CD4-positive, alpha-beta T cell treated with Interferon gamma for 1 hour (primary cell): ENCODE results near the gene MED27.

ENCODE experiments used
- DNase-seq: peaks from one replicate; pipeline ENCODE4 v3.0.0-alpha.2; 2020

The MED27 gene

DNA sequence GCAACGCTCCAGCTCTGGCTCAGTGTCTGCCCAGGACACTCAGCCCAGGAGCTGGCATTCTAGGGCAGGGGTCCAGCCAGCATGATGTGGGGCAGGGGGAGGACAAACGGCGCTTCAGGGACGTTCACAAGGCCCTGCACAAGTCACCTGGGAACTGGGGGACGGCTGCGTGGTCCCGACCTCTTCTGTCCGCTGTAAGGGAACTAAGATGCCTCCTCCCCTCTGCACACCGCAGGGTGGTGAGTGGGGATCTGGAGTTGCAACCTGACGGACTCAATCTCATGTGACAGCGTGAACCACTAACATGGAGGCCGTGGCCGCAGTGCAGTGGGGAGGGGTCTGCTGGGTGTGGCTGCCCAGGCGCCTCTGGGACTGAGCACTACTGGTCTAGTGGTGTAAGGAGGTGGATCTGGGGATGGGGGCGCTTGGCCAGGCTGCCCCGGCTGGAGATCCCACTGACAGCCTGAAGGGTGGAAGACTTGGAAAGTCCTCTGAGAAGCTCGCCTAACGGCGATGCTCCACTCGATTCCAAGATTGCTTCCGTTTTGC is 251.8 kb downstream of the MED27 start:
- no peak for DNase-seq

DNA sequence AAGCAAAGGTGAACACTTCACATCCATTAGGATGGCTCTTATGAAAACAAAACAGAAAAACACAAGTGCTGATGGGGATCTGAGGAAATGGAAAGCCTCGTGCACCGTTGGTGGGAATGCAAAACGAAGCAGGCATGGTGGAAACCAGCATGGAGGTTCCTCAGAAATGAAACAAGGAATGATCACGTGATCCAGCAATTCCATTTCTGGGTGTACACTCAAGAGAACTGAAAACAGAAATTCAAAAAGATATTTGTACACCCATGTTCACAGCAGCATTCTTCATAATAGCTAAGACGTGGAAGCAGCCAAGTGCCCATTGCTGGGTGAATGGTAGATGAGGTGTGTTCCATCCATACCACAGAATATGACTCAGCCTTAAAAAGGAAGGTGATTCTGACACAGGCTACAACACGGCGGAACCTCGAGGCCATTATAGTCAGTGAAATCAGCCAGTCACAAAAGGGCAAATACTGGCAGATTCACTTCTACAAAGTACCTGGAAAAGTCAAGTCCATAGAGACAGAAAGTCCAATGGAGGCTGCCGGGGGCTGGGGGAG is 252.6 kb downstream of the MED27 start:
- DNase-seq: no peak

DNA sequence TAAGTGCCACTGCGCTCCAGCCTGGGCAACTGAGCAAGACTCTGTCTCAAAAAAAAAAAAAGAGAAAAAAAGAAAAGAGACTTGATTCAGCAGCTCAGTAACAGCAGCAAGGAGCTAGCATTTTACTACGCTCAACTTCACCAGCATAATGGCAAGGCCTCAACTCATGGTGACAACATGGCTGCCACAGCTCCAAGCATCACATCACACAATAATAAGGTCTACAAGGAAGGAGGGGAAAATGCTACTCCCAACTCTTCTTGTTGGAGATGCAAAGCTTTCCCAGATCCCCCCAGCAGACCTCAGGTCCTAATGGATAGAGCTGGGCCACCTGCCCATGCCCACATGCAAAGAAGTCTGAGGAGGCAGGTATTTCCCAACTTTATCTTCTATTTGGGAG is 253.6 kb downstream of the MED27 start:
- DNase-seq: no peak

DNA sequence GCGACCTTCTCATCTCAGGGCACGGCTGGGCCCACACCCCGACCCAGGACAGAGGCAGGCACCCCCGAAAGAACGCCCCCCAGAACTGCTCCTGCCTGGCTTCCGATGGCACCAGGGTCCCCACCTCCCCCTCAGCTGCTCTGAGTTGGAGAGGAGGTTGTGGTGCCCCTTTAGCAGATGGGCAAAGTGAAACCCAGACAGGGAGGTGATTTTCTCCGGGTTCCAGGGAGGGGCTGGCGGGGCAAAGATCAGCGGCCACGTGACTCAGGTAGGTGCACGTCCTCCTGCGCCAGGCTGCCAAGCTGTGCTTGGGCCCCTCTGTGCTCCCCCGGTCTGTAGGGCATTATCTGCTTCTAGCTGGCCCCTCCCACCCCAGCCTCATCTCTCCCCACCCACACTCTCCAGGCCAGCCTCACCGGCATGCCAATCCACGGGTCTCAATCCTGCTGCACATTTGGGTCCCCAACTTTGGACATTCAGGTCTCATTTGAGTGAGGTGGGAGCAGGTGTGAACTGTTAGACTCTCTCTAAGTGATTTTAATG is 254.6 kb downstream of the MED27 start:
- DNase-seq: no peak

DNA sequence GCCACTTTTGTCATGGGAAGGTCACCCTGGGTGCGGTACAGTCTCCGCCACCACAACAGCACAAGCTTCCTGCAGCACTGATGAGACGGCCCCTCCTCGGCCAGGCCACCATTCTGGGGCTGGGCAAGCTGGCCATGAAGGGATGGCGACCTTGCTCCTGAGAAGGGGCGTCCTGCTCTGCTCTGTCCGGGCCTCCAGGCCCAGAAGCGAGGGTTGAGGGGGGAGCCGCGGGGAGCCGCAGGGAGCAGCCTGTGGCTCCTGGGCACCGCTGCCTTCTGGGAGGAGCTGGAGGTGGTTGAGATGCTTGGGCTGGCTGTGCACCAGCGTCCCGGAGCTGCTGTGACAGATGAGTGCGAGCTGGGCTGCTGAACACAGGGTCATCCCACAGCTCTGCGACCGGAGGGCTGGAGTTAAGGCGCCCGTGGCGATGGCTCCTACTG is 255.5 kb downstream of the MED27 start:
- DNase-seq: no peak

DNA sequence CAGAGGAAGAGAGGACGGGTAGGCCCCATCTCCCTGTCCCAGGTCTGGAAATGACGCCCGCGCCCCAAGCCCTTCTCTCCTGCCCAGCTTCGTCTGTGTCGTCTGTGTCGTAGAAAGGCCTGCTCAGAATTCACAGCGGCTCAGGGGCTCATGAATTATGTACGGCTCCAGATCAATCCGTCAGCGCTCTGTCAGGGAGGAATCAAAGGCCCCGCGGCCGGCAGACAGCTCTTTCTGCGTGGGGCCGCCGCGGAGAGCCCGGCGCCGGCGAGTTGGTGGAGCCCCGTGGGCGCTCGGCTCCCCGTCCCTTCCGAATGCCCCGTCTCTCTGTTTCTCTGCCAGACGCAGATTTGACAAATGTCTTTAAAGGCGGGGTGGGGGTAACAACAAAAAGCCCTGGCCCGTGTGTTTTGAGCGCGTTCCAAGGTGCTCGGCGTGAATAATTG is 255.9 kb downstream of the MED27 start:
- no peak for DNase-seq

DNA sequence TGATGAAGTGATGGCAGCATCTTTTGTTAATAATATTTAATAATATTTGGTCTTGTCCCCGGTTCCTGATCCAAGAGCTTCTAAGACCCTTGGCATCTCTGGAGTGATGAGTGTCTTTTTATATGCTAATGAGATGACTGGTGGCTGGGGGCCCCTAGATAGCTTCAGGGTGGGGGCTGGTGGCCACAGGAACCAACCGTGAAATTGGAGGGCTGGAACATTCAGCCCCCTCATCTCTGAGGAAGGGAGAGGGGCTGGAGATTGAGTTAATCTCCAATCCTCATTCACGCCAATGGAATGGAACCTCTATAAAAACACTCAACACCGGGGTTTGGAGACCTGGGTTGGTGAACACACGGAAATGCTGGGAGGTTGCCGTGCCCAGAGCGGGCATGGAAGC is 261.6 kb downstream of the MED27 start:
- DNase-seq: no peak

DNA sequence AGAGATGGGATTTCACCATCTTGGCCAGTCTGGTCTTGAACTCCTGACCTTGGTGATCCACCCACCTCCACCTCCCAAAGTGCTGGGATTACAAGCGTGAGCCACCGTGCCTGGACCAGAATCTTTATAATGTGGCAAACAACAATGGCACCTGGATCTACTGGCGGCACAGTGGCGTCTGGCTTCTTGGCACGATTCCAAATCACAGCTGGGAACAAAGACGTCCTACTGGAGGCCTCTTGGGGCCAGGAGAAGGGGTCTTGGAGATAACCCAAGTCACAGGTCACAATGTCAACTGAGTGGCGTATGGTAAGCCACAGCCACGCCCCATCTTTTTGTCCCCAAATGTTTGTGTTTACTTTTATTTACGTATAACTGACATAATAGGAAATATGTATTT is 262.0 kb downstream of the MED27 start:
- no peak for DNase-seq

DNA sequence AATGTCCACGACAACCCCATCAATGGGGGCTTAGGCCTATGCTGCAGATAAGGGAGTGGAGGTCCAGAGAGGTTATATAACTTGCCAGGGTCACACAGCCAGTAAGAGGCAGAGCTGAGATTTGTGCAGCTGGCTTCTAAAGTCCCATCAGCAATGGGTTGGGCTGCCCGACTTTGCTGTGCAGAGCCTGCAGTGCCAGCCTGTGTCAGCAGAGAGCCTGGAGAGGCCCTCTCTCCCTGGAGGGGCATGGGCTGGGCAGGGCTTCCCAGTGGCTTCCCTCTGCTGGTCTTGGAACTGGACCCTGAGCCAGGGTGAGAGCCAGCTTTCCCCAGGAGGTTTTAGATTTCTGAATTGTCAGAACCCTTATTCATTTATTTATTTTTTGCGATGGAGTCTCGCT is 262.6 kb downstream of the MED27 start:
- no peak for DNase-seq

DNA sequence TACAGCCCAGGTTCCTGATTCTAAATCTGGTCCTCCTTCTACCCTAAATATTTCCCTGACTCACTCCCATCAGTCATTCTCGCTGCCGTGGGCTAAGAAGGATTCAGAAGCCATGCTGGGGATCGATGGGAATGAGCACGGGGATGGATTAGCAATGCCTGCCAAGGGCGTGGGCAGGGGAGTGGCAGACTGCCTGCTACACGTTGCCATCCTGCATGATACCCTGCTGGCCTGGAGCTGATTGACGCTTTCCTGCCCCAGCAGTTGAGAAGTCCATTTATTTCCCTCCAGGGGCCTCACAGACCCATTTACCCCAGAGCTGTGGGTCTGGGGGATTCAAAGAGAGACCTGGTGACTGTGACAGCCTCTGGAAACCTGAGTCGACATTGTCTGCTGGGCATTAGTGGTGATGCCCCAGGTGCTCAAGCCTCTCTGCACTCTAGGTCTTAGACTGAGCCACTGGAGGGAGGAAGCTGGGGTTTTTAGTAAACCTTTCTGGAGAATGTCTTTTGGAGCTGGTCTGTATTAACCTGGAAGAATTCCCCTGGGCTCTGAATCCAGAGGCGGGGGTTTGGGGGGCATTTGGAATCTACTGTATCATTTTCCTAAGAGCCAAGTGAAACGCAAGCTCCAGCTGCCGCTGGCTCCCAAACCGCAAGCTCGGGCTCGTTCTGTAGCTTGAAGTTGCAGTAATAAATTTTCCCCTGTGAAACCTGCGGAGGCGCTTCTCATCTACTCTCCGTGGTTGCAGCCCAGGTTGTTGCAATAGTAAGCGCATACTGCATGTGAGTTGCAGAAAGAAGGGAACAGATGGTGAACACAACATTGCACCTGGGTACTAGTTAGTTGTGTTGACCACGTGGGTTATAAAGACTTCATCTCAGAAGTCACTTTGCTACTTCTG is 263.4 kb downstream of the MED27 start:
- no peak for DNase-seq

DNA sequence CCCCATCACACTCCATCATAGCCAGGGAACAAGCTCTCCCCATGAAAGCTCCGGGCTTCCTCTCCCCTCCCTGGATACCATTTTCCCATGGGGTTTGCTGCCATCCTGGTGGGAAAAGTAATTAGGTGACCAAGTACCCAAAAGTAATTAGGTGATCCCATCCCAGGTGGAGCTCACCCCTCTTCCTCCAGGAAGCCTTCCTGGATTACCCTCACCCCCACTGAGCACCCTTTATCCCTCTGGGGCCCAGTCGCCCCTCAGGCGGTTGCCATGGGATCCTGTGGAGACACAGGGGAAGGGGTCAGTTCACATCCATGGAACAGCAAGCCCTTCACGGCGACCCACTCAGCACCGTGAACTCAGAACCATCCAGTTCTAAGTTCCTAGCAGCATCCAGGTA is 265.0 kb downstream of the MED27 start:
- DNase-seq: no peak

DNA sequence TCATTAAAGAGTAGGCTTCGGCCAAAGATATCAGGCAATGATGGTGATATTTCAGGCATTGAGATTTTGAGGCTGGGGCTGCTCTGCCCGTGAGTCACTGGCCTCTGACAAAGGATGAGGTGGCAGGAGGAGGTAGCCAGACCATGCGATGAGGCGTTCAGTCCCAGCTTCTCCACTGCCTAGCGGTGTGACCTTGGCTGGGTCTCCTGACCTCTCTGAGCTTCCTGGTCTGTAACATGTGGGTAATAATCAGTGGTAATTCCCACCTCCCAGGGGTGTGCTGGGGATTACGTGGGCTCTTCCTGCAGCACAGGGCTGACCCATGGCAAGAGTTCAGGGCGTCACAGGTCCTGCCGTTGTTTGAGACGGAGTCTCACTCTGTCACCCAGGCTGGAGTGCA is 266.6 kb downstream of the MED27 start:
- DNase-seq: no peak

DNA sequence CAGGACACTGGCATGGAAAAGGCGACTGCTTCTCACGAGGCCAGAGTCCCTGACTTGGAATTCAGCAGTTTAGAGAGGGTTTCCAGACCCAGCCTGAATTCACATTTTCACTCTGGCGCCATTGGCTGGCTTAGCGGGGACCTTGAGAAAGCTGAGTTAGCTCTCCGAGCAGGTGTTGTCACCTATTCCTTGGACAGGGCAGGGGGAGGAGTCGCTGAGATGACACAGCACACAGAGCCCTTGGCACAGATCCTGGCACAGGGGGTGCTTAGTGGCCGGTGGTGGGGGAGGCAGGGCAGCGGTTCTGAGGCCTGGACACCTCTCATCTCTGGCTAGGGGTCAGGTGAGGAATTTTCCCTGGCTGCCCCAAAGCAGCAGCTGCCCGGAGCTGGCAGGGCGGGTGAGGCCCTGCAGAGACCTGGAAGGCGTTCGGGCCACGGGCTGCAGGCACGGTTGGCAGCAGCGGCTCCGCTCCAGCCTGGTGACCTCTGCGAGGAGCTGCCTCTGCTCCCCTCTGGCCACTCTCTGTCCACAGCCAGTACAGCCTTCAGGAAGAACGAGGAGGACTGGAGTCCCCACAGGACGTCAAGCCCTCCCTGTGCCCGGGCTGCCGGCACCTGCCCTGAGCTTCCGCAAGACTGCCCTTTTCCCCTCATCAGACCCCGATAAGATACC is 267.4 kb downstream of the MED27 start:
- DNase-seq: no peak

DNA sequence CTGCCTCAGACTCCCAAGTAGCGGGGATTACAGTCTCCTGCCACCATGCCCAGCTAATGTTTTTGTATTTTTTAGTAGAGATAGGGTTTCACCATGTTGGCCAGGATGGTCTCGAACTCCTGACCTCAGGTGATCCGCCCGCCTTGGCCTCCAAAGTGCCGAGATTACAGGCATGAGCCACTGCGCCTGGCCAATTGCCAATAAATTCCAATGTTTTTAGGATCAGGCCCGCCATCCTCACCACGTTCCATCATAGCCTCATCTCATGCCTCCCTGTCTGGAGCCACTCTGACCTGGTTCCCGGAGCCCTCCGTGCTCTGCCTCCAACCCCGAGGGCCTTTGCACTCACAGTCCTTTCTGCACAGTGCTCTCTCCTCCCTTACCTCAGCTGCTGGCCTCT is 268.3 kb downstream of the MED27 start:
- no peak for DNase-seq

DNA sequence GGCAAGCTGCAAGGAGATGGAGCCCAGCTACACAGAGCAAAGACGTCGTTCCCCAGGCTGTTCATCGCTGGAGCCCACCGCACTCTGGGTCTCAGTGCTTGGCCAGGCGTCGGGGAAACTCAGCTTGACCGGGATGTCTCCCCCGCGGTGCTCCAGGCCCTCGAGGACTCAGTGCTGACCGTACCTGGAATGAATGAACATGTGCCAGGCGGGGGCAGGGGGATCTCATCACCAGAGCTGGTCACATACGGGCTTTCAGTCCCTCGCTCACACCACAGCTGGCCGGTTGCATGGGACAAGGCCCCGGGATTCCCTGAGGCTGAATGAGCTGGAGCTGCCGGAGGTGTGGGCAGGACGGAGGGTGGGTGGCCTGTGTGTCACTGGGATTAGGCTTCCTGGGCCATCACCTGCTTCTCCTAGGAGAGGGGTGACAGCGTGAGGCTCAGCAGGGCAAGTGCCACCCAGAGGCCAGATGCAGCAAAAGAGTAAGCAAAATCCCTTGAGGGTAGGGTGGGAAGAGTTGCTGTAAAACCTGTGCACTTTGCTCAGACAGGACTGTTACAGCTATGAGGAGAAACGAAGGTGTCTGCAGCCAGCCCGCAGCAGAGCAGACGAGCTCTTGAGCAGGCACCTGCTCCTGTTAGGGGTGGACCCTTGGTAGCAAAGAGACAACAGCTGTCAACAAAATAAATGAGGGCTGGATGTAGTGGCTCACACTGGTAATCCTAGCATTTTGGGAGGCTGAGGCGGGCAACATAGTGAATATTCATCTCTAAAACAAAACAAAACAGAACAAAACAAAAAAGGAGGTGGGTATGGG is 269.1 kb downstream of the MED27 start:
- DNase-seq: no peak
